Osteocyte (in vitro differentiated cells): Measurements from ENCODE around the gene NTRK2. TPM values are rescaled to one million over a fixed set of nuclear protein-coding genes. Genes with fewer than 3 reads are reported as not detected.

Experiments
- DNase-seq: peaks from one replicate; pipeline ENCODE4 v3.0.0; 2021; ENCODE audit warnings: mixed read lengths; ENCODE audit not compliant: unreplicated experiment; ENCODE audit errors: extremely low spot score
- H3K27ac Mint-ChIP-seq: one replicate; pipeline ENCODE4 v1.8.0; 2021; ENCODE audit warnings: mild to moderate bottlenecking, mixed read lengths; ENCODE audit not compliant: unreplicated experiment
- H3K27me3 Mint-ChIP-seq: one replicate; pipeline ENCODE4 v1.8.0; 2021; ENCODE audit warnings: mixed read lengths; ENCODE audit not compliant: unreplicated experiment
- H3K36me3 Mint-ChIP-seq: one replicate; pipeline ENCODE4 v1.8.0; 2021; ENCODE audit warnings: mixed read lengths; ENCODE audit not compliant: unreplicated experiment
- H3K4me1 Mint-ChIP-seq: one replicate; pipeline ENCODE4 v1.8.0; 2021; ENCODE audit warnings: mixed read lengths; ENCODE audit not compliant: unreplicated experiment
- H3K4me3 Mint-ChIP-seq: one replicate; pipeline ENCODE4 v1.8.0; 2021; ENCODE audit warnings: mild to moderate bottlenecking, moderate library complexity, mixed read lengths; ENCODE audit not compliant: unreplicated experiment
- H3K9me3 Mint-ChIP-seq: one replicate; pipeline ENCODE4 v1.8.0; 2021; ENCODE audit warnings: mixed read lengths; ENCODE audit not compliant: unreplicated experiment
- CTCF ChIP-seq: fragments of 200-600 bp; sonication (generic); IDR thresholded peaks from 2 replicates; pipeline ENCODE4 v1.5.0; 2021; ENCODE audit warnings: antibody characterized with exemption, mild to moderate bottlenecking, moderate library complexity
- total RNA-seq: library from RNA; stranded (reverse); gene quantifications from 2 replicates; pipeline ENCODE4 v1.2.1, GENCODE V29; 2021

Gene NTRK2
- total RNA-seq, 1 donor from 2014 or later = 29.4 TPM

- no peak for DNase-seq
- Mint-ChIP-seq H3K27me3 (no peaks in the 10 kb centered on the region), H3K9me3 (no peaks in the 10 kb centered on the region), H3K36me3 (no peaks in the 10 kb centered on the region), H3K27ac (no peak overlapping the region), H3K4me3 (no peak overlapping the region), H3K4me1 (peaks cover 3% of the 10 kb centered on the region)
- TF ChIP-seq CTCF = no peak
These were observed 210.1 kb downstream of the NTRK2 start for GRCh38 chr9:84879631-84880030.

GRCh38 chr9:84880835-84881234 is 211.3 kb downstream of the NTRK2 start:
- Mint-ChIP-seq H3K4me3 (no peak overlapping the region), H3K4me1 (no peaks in the 10 kb centered on the region), H3K9me3 (no peaks in the 10 kb centered on the region), H3K36me3 (no peaks in the 10 kb centered on the region), H3K27me3 (no peaks in the 10 kb centered on the region), H3K27ac (no peak overlapping the region)
- no peak for TF ChIP-seq CTCF
- no peak for DNase-seq

- Mint-ChIP-seq H3K4me3 (no peak overlapping the region), H3K27me3 (no peaks in the 10 kb centered on the region), H3K36me3 (no peaks in the 10 kb centered on the region), H3K27ac (no peak overlapping the region), H3K9me3 (no peaks in the 10 kb centered on the region), H3K4me1 (peaks cover 18% of the 10 kb centered on the region)
- no peak for DNase-seq
- TF ChIP-seq CTCF = no peak
These were observed 217.3 kb downstream of the NTRK2 start for GRCh38 chr9:84886866-84887265.

GRCh38 chr9:84891924-84892323 is 222.4 kb downstream of the NTRK2 start:
- Mint-ChIP-seq H3K27me3 (no peaks in the 10 kb centered on the region), H3K4me1 (peaks cover 29% of the 10 kb centered on the region), H3K36me3 (no peaks in the 10 kb centered on the region), H3K27ac (no peak overlapping the region), H3K4me3 (no peak overlapping the region), H3K9me3 (no peaks in the 10 kb centered on the region)
- no peak for DNase-seq
- TF ChIP-seq CTCF = no peak

- peaks cover 22% of the 10 kb centered on the region for H3K4me1 Mint-ChIP-seq
- no peaks in the 10 kb centered on the region for H3K27me3 Mint-ChIP-seq
- DNase-seq = no peak
- no peak for TF ChIP-seq CTCF
- no peaks in the 10 kb centered on the region for H3K36me3 Mint-ChIP-seq
- no peaks in the 10 kb centered on the region for H3K9me3 Mint-ChIP-seq
- no peak overlapping the region for H3K4me3 Mint-ChIP-seq
- no peak overlapping the region for H3K27ac Mint-ChIP-seq
These were observed 224.0 kb downstream of the NTRK2 start for GRCh38 chr9:84893419-84894128.
